HEK293T (cell line): ENCODE results near the gene CACNG3.

Source experiments
- CTCF ChIA-PET: fragments of 350-600 bp; formaldehyde crosslinking; extraction: SDS; loops from one replicate; lab custom pipeline; 2021; ENCODE audit warnings: antibody characterized with exemption, inconsistent platforms; lab: Yijun Ruan, JAX
- POLR2A ChIA-PET: fragments of 350-600 bp; formaldehyde crosslinking; extraction: SDS; loops from one replicate; lab custom pipeline; 2020; ENCODE audit warnings: antibody characterized with exemption, inconsistent platforms; lab: Yijun Ruan, JAX
- DNase-seq: peaks from one replicate; pipeline ENCODE4 v3.0.0; 2012; ENCODE audit warnings: mixed read lengths; ENCODE audit errors: extremely low spot score
- ARNT ChIP-seq: fragments of 450-650 bp; IDR thresholded peaks from 2 replicates; pipeline ENCODE4 v1.6.1; 2017; ENCODE audit warnings: mild to moderate bottlenecking
- BHLHE40 ChIP-seq: fragments of 450-650 bp; IDR thresholded peaks from 2 replicates; pipeline ENCODE4 v1.6.1; 2016; ENCODE audit warnings: mild to moderate bottlenecking, moderate library complexity, borderline replicate concordance
- CTBP1 ChIP-seq: fragments of 450-650 bp; IDR thresholded peaks from 2 replicates; pipeline ENCODE4 v1.6.1; 2016; ENCODE audit warnings: borderline replicate concordance
- ELF4 ChIP-seq: fragments of 450-650 bp; IDR thresholded peaks from 2 replicates; pipeline ENCODE4 v1.6.1; 2017; ENCODE audit warnings: antibody characterized with exemption
- FOXA1 ChIP-seq: fragments of 450-650 bp; IDR thresholded peaks from 2 replicates; pipeline ENCODE4 v1.6.1; 2016; ENCODE audit warnings: mild to moderate bottlenecking
- FOXK2 ChIP-seq: fragments of 450-650 bp; IDR thresholded peaks from 2 replicates; pipeline ENCODE4 v1.6.1; 2016; ENCODE audit warnings: mild to moderate bottlenecking
- FOXM1 ChIP-seq: fragments of 450-650 bp; IDR thresholded peaks from 2 replicates; pipeline ENCODE4 v1.6.1; 2017; ENCODE audit warnings: mild to moderate bottlenecking, borderline replicate concordance
- HDGF ChIP-seq: fragments of 450-650 bp; IDR thresholded peaks from 2 replicates; pipeline ENCODE4 v1.6.1; 2017; ENCODE audit warnings: antibody characterized with exemption, borderline replicate concordance
- L3MBTL2 ChIP-seq: fragments of 450-650 bp; conservative IDR thresholded peaks from 2 replicates; pipeline ENCODE4 v1.6.1; 2016; ENCODE audit warnings: mild to moderate bottlenecking
- LEF1 ChIP-seq: fragments of 450-650 bp; IDR thresholded peaks from 2 replicates; pipeline ENCODE4 v1.6.1; 2017; ENCODE audit warnings: mild to moderate bottlenecking, borderline replicate concordance
- NFRKB ChIP-seq: fragments of 450-650 bp; IDR thresholded peaks from 2 replicates; pipeline ENCODE4 v1.6.1; 2016; ENCODE audit warnings: mild to moderate bottlenecking, moderate library complexity
- PKNOX1 ChIP-seq: fragments of 450-650 bp; IDR thresholded peaks from 2 replicates; pipeline ENCODE4 v1.6.1; 2016
- SP1 ChIP-seq: fragments of 450-650 bp; IDR thresholded peaks from 2 replicates; pipeline ENCODE4 v1.6.1; 2017
- SUZ12 ChIP-seq: fragments of 450-650 bp; IDR thresholded peaks from 2 replicates; pipeline ENCODE4 v1.6.1; 2016; ENCODE audit warnings: mild to moderate bottlenecking
- TARDBP ChIP-seq: fragments of 450-650 bp; IDR thresholded peaks from 2 replicates; pipeline ENCODE4 v1.6.1; 2016
- ZNF384 ChIP-seq: fragments of 450-650 bp; IDR thresholded peaks from 2 replicates; pipeline ENCODE4 v1.6.1; 2016

The CACNG3 gene

GRCh38 chr16:24349320-24349719, 93.2 kb downstream of the CACNG3 start:
- DNase-seq, result no peak
- ChIA-PET POLR2A (no interaction called here), CTCF (no interaction called here)
- TF ChIP-seq LEF1 (no peak), SP1 (no peak), ZNF384 (no peak), CTBP1 (no peak), BHLHE40 (no peak), L3MBTL2 (no peak), FOXK2 (no peak), FOXA1 (no peak), FOXM1 (no peak), SUZ12 (no peak), ELF4 (no peak), HDGF (no peak), TARDBP (no peak), ARNT (no peak), PKNOX1 (no peak), NFRKB (no peak)

GRCh38 chr16:24352746-24353145, 96.6 kb downstream of the CACNG3 start:
- ChIA-PET CTCF (no interaction called here), POLR2A (no interaction called here)
- no peak for DNase-seq
- TF ChIP-seq HDGF, result no peak
- no peak for TF ChIP-seq ARNT
- TF ChIP-seq PKNOX1, result no peak

- ChIA-PET CTCF (no interaction called here), POLR2A (no interaction called here)
- no peak for DNase-seq
- TF ChIP-seq L3MBTL2, result no peak
- no peak for TF ChIP-seq TARDBP
- no peak for TF ChIP-seq PKNOX1
- no peak for TF ChIP-seq SUZ12
- TF ChIP-seq FOXM1, result no peak
- TF ChIP-seq HDGF, result no peak
- no peak for TF ChIP-seq NFRKB
Observed at GRCh38 chr16:24353622-24354021, 97.5 kb downstream of the CACNG3 start.

- ChIA-PET POLR2A (no interaction called here), CTCF (no interaction called here)
- no peak for DNase-seq
- TF ChIP-seq ZNF384 (no peak), SUZ12 (no peak), SP1 (no peak), L3MBTL2 (no peak), CTBP1 (no peak), NFRKB (no peak)
Observed at GRCh38 chr16:24357511-24357910, 101.4 kb downstream of the CACNG3 start.

GRCh38 chr16:24358117-24358516, 102.0 kb downstream of the CACNG3 start:
- ChIA-PET POLR2A (no interaction called here), CTCF (no interaction called here)
- TF ChIP-seq PKNOX1, result no peak
- TF ChIP-seq FOXA1, result no peak
- TF ChIP-seq SUZ12, result no peak
- no peak for TF ChIP-seq ARNT
- TF ChIP-seq LEF1, result no peak
- DNase-seq, result no peak

- TF ChIP-seq ELF4 (no peak), ARNT (no peak), PKNOX1 (no peak), L3MBTL2 (no peak), HDGF (no peak), FOXM1 (no peak), FOXA1 (no peak), FOXK2 (no peak), SP1 (no peak), SUZ12 (no peak), ZNF384 (no peak)
- POLR2A ChIA-PET, result no interaction called here
- CTCF ChIA-PET, result no interaction called here
- no peak for DNase-seq
Observed at GRCh38 chr16:24359490-24359889, 103.4 kb downstream of the CACNG3 start.
